ENCODE data around the gene MCC. TPM values are rescaled to one million over a fixed set of nuclear protein-coding genes. Genes with fewer than 3 reads are reported as not detected.

The MCC gene
- total RNA-seq, 2 experiments from 2014 or later: 0.25 TPM; not detected in 1

DNA sequence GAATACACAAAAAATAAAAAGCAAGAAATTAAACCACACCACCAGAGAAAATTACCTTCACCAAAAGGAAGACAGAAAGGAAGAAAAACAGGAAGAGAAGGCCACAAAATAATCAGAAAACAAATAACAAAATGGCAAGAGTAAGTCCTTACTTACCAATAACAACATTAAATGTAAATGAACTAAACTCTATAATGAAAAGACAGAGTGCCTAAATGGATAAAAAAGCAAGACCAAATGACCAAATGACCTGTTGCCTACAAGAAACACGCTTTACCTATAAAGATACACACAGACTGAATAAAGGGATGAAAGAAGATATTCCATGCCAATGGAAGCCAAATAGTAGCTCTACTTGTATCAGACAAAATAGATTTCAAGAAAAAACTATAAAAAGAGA, 140.7 kb downstream of the MCC start:
- ChIA-PET POLR2A (no interaction called here), CTCF (ENCODE audit: unreplicated experiment) (no interaction called here)
- Histone ChIP-seq H3K4me1 (ENCODE audit: insufficient read depth, low read length, poor library complexity, severe bottlenecking) (no peaks in the 10 kb centered on the region), H2AFZ (ENCODE audit: low read length) (no peak overlapping the region), H3K9me3 (ENCODE audit: low read length) (no peaks in the 10 kb centered on the region), H3K27ac (ENCODE audit: low read depth, low read length, poor library complexity, severe bottlenecking) (no peak overlapping the region), H4K20me1 (ENCODE audit: insufficient read depth, low read length) (no peaks in the 10 kb centered on the region), H3K36me3 (ENCODE audit: insufficient read depth, low read length) (no peaks in the 10 kb centered on the region), H3K4me3 (ENCODE audit: low read depth, low read length, poor library complexity, severe bottlenecking) (no peak overlapping the region), H3K79me2 (ENCODE audit: insufficient read depth, low read depth, low read length) (no peaks in the 10 kb centered on the region), H3K9me2 (ENCODE audit: insufficient read depth, low read length) (no peaks in the 10 kb centered on the region), H3K4me2 (ENCODE audit: low read length) (no peak overlapping the region)
- TF ChIP-seq, protein P1, sequence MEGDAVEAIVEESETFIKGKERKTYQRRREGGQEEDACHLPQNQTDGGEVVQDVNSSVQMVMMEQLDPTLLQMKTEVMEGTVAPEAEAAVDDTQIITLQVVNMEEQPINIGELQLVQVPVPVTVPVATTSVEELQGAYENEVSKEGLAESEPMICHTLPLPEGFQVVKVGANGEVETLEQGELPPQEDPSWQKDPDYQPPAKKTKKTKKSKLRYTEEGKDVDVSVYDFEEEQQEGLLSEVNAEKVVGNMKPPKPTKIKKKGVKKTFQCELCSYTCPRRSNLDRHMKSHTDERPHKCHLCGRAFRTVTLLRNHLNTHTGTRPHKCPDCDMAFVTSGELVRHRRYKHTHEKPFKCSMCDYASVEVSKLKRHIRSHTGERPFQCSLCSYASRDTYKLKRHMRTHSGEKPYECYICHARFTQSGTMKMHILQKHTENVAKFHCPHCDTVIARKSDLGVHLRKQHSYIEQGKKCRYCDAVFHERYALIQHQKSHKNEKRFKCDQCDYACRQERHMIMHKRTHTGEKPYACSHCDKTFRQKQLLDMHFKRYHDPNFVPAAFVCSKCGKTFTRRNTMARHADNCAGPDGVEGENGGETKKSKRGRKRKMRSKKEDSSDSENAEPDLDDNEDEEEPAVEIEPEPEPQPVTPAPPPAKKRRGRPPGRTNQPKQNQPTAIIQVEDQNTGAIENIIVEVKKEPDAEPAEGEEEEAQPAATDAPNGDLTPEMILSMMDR (conservative IDR thresholded peaks at IDR 0.05; ENCODE audit: low read length): no peak
- TF ChIP-seq EZH2phosphoT487 (IDR thresholded peaks at IDR 0.05; ENCODE audit: borderline replicate concordance, low read depth, low read length): no peak
- DNase-seq (ENCODE audit: low spot score): no peak
- intact Hi-C loops (cut with micrococcal nuclease; ENCODE audit: unreplicated experiment): no loop called here
- no TSS peak for BruUV-seq (replicated peaks)

DNA sequence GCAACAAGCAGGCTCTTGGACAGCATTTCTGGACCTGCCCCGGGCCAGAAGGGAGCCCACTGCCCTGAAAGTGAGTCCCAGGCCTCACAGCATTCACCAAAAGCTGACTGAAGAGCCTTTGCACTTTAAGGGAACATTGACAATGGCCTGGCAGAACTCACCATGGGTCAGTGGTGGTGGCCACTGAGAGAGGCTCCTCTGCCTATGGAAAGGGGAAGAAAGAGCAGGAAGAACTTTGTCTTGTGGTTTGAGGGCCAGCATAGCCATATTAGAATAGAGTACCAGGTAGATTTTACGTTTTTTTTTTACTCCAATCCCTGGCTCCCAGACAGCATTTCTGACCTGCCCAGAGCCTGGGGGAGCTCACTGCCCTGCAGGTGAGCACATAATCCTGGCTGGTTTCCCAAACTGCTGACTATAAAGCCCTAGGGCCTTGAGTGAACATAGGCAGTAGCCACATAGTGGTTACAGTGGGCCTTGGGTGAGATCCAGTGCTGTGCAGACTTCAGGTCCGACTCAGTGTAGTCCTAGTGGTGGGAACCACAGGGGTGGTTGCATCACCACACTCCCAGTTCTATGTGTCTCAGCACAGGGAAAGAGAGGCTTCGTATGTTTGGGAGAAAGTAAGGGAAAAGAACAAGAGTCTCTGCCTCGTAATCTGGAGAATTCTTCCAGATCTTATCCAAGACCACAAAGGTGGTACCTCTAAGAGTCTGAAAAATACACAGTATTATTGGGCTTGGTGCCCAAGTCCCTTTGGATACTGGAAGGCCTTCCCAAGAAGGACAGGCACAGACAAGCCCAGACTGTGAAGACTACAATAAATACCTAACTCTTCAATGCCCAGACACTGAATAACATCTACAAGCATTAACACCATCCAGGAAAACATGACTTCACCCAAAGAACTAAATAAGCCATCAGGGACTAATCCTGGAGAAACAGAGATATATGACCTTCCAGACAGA, 143.0 kb downstream of the MCC start:
- no peak for TF ChIP-seq EZH2phosphoT487 (IDR thresholded peaks at IDR 0.05; ENCODE audit: borderline replicate concordance, low read depth, low read length)
- TF ChIP-seq, protein P1 (conservative IDR thresholded peaks at IDR 0.05; ENCODE audit: low read length): no peak
- ChIA-PET CTCF (ENCODE audit: unreplicated experiment) (no interaction called here), POLR2A (interaction anchor here (0.5 kb wide), 1 partner anchor 1066 kb away, joined by 8 read pairs; no protein-coding TSS in a partner anchor)
- Histone ChIP-seq H3K27ac (ENCODE audit: low read depth, low read length, poor library complexity, severe bottlenecking) (no peak overlapping the region), H3K79me2 (ENCODE audit: insufficient read depth, low read depth, low read length) (no peaks in the 10 kb centered on the region), H3K36me3 (ENCODE audit: insufficient read depth, low read length) (no peaks in the 10 kb centered on the region), H3K4me3 (ENCODE audit: low read depth, low read length, poor library complexity, severe bottlenecking) (no peak overlapping the region), H2AFZ (ENCODE audit: low read length) (no peak overlapping the region), H3K9me2 (ENCODE audit: insufficient read depth, low read length) (no peaks in the 10 kb centered on the region), H3K4me1 (ENCODE audit: insufficient read depth, low read length, poor library complexity, severe bottlenecking) (no peaks in the 10 kb centered on the region), H3K9me3 (ENCODE audit: low read length) (no peaks in the 10 kb centered on the region), H4K20me1 (ENCODE audit: insufficient read depth, low read length) (no peaks in the 10 kb centered on the region), H3K4me2 (ENCODE audit: low read length) (no peak overlapping the region)
- intact Hi-C loops (cut with micrococcal nuclease; ENCODE audit: unreplicated experiment): no loop called here
- DNase-seq (ENCODE audit: low spot score): no peak
- no TSS peak for BruUV-seq (replicated peaks)

DNA sequence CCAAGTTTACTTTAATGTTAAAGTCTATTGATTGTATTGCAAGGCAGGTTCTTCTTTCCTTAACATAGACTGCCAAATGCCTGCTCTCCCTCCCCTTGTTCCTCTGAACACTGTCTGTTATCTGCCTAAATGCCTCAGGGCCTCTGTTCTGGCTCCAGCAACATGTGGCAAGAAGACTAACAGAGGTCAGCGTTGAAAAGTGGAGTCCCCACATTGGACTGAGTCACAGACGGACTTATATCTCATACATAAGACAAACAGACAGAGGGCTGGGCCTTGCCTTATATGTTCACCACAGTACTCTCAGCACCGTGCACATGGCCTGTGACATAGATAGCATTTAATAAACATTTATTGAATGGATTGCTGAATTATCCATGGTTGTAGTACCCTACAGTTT, 144.9 kb downstream of the MCC start:
- Histone ChIP-seq H3K36me3 (ENCODE audit: insufficient read depth, low read length) (no peaks in the 10 kb centered on the region), H4K20me1 (ENCODE audit: insufficient read depth, low read length) (no peaks in the 10 kb centered on the region), H3K9me3 (ENCODE audit: low read length) (no peaks in the 10 kb centered on the region), H3K4me1 (ENCODE audit: insufficient read depth, low read length, poor library complexity, severe bottlenecking) (no peaks in the 10 kb centered on the region), H3K27ac (ENCODE audit: low read depth, low read length, poor library complexity, severe bottlenecking) (no peak overlapping the region), H3K79me2 (ENCODE audit: insufficient read depth, low read depth, low read length) (no peaks in the 10 kb centered on the region), H3K4me3 (ENCODE audit: low read depth, low read length, poor library complexity, severe bottlenecking) (no peak overlapping the region), H2AFZ (ENCODE audit: low read length) (no peak overlapping the region), H3K9me2 (ENCODE audit: insufficient read depth, low read length) (no peaks in the 10 kb centered on the region), H3K4me2 (ENCODE audit: low read length) (no peak overlapping the region)
- CTCF ChIA-PET (ENCODE audit: unreplicated experiment): no interaction called here
- intact Hi-C loops (cut with micrococcal nuclease; ENCODE audit: unreplicated experiment): no loop called here
- no peak for DNase-seq (ENCODE audit: low spot score)
- POLR2A ChIA-PET: no interaction called here
- no TSS peak for BruUV-seq (replicated peaks)
- TF ChIP-seq, protein P1 (conservative IDR thresholded peaks at IDR 0.05; ENCODE audit: low read length): no peak
- no peak for TF ChIP-seq EZH2phosphoT487 (IDR thresholded peaks at IDR 0.05; ENCODE audit: borderline replicate concordance, low read depth, low read length)
